ENCODE results near the gene NR1I3. TPM values are rescaled to one million over a fixed set of nuclear protein-coding genes. Genes with fewer than 3 reads are reported as not detected.

NR1I3 gene
- total RNA-seq, 1 experiment from 2014 or later, result not detected

GRCh38 chr1:161196111-161196510 is 41.9 kb downstream of the NR1I3 start:
- DNase-seq (ENCODE audit: low read depth), result no peak

DNA sequence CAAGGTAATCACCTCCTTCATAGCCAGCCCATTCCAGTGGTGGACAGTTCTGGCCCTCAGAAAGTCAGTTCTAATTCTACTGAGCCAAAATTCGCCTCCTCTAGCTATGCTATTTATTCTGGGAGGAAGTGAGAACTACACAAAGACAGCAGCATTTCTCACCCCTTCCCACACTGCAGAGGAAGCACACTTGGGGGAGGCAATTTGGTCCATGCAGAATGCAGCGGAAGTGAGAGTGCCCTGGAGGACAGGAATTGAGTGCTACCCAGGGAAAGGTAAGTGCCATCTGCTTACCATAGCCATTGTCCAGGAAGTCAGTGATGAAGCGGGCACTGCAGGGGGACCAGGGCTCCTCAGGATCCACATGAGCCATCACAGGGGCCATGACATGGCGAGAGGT is 42.8 kb downstream of the NR1I3 start:
- DNase-seq (ENCODE audit: low read depth), result no peak

GRCh38 chr1:161193561-161194235 is 44.3 kb downstream of the NR1I3 start:
- DNase-seq (ENCODE audit: low read depth), result no peak

GRCh38 chr1:161192476-161193465 is 45.2 kb downstream of the NR1I3 start:
- peak; percentile 63 for DNase-seq (ENCODE audit: low read depth)

DNA sequence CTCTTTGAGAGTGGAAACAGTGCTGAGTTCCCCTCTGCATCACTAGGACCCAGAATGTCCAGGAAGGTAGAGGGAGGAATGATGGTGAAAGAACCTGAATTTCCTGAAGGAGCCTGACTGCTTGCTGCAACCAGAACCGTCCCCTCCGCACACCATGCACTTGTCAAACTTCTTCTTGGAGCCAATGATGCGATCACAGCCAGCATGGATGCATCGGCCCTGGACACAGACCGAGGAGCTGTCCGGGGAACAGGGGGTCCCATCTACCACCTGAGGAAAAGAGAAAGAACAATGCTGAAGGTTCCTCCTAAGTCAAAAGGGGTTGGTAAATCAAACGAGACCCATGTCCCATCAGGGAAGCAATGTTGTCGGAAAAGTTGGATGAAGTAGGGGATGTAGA is 46.0 kb downstream of the NR1I3 start:
- DNase-seq (ENCODE audit: low read depth), result no peak

- DNase-seq (ENCODE audit: low read depth), result no peak
These were observed 47.0 kb downstream of the NR1I3 start for GRCh38 chr1:161190962-161191521.

GRCh38 chr1:161189036-161189435 is 49.0 kb downstream of the NR1I3 start:
- DNase-seq (ENCODE audit: low read depth), result no peak

GRCh38 chr1:161188381-161188780 is 49.6 kb downstream of the NR1I3 start:
- DNase-seq (ENCODE audit: low read depth), result no peak

DNA sequence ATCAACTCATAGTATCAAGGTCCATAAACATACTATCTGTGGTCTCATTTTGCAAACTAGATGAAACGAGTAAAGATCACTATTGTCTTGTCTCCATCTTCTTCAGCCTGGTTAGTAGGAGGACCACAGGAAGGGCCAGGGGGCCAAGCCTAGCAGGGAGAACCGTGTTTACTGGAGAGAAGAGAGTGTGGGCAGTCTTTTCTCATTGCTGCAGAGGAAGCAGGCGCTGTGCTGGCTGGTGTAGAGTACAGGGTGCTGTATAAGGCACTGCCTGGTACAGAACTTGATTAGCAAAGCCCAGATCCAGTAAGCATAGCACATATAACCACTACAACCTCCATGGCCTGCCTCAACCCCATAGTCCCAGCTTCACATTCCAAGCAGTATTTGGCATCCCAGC is 50.7 kb downstream of the NR1I3 start:
- no peak for DNase-seq (ENCODE audit: low read depth)

- no peak for DNase-seq (ENCODE audit: low read depth)
These were observed 52.2 kb downstream of the NR1I3 start for GRCh38 chr1:161185732-161186311.

DNA sequence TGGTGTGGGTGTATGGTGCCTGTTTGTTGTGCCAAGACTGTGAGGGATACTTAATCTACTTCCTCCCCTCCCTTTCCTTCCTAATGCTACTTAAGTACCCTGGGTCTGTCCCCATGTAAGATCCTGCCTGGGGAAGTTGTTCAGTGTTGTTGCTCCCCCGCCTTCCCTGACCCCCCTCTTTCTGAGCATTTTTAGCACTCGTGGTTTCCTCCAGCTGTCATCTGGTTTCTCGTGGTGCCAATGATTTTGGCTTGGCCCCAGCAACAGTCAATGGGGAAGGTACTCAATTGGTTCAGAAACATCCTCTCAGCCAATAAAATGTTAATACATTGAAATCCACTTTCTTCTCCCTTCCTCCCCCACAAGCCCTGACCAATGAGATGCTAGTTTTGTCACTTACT is 52.7 kb downstream of the NR1I3 start:
- DNase-seq (ENCODE audit: low read depth), result peak; percentile 81

- peak; percentile 49 for DNase-seq (ENCODE audit: low read depth)
These were observed 55.8 kb downstream of the NR1I3 start for GRCh38 chr1:161182214-161182613.

GRCh38 chr1:161180639-161181038 is 57.4 kb downstream of the NR1I3 start:
- peak; percentile 35 for DNase-seq (ENCODE audit: low read depth)

DNA sequence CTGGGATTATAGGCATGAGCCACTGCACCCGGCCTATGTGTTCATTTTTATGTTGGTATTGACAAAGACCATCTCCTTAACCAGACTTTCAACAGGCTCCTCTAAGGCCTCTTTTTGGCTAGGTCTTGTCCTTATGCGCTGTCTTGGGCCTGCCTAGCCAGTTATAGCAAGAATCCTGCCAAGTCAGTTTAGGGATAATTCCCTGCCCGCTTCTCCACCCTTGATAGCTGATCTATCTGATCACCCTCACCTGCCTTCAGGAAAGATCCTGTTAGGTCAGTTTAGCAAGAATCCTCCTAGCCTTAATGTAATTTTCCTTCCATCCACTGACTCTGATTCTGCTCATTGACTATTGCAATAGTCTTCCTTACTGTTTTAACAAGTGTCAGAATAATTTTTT is 58.3 kb downstream of the NR1I3 start:
- no peak for DNase-seq (ENCODE audit: low read depth)

Other genes starting within 250 kb of the NR1I3 start
- 6.0 and 10.5 TPM in 2 replicates for gene F11R, start 217.1 kb downstream of the NR1I3 start, total RNA-seq (2014; rRNA removed; shearing (Covaris generic))
- 0.48 TPM in 1 of 2 replicates, not detected in the other for gene TSTD1, start 199.2 kb downstream of the NR1I3 start, total RNA-seq (2014; rRNA removed; shearing (Covaris generic))
- gene USF1, start 192.2 kb downstream of the NR1I3 start, total RNA-seq (2014; rRNA removed; shearing (Covaris generic)), result 63.3 and 67.3 TPM in 2 replicates
- 0.20 TPM in 1 of 2 replicates, not detected in the other for gene ARHGAP30, start 168.3 kb downstream of the NR1I3 start, total RNA-seq (2014; rRNA removed; shearing (Covaris generic))
- 0.20 TPM in 1 of 2 replicates, not detected in the other for gene NECTIN4, start 148.6 kb downstream of the NR1I3 start, total RNA-seq (2014; rRNA removed; shearing (Covaris generic))
- not detected in 2 replicates for gene KLHDC9, start 139.8 kb downstream of the NR1I3 start, total RNA-seq (2014; rRNA removed; shearing (Covaris generic))
- gene PFDN2, start 120.2 kb downstream of the NR1I3 start, total RNA-seq (2014; rRNA removed; shearing (Covaris generic)), result 82.0 and 94.4 TPM in 2 replicates
- gene NIT1, start 120.1 kb downstream of the NR1I3 start, total RNA-seq (2014; rRNA removed; shearing (Covaris generic)), result 27.0 and 27.9 TPM in 2 replicates
- 20.1 and 23.1 TPM in 2 replicates for gene DEDD, start 105.5 kb downstream of the NR1I3 start, total RNA-seq (2014; rRNA removed; shearing (Covaris generic))
- gene UFC1, start 84.2 kb downstream of the NR1I3 start, total RNA-seq (2014; rRNA removed; shearing (Covaris generic)), result 81.9 and 95.6 TPM in 2 replicates
- 4.4 and 9.3 TPM in 2 replicates for gene USP21, start 78.7 kb downstream of the NR1I3 start, total RNA-seq (2014; rRNA removed; shearing (Covaris generic))
- 12.3 and 16.3 TPM in 2 replicates for gene PPOX, start 71.8 kb downstream of the NR1I3 start, total RNA-seq (2014; rRNA removed; shearing (Covaris generic))
- gene B4GALT3, start 60.7 kb downstream of the NR1I3 start, total RNA-seq (2014; rRNA removed; shearing (Covaris generic)), result 13.7 and 16.7 TPM in 2 replicates
- gene ADAMTS4, start 39.1 kb downstream of the NR1I3 start, total RNA-seq (2014; rRNA removed; shearing (Covaris generic)), result 5.2 and 8.3 TPM in 2 replicates
- 109 and 119 TPM in 2 replicates for gene NDUFS2, start 35.8 kb downstream of the NR1I3 start, total RNA-seq (2014; rRNA removed; shearing (Covaris generic))
- 1.3 TPM in 1 of 2 replicates, not detected in the other for gene FCER1G, start 22.9 kb downstream of the NR1I3 start, total RNA-seq (2014; rRNA removed; shearing (Covaris generic))
- gene APOA2, start 14.6 kb downstream of the NR1I3 start, total RNA-seq (2014; rRNA removed; shearing (Covaris generic)), result not detected in 2 replicates
- 8.4 and 10.0 TPM in 2 replicates for gene TOMM40L, start 12.1 kb downstream of the NR1I3 start, total RNA-seq (2014; rRNA removed; shearing (Covaris generic))
- gene PCP4L1, start 20.5 kb upstream of the NR1I3 start, total RNA-seq (2014; rRNA removed; shearing (Covaris generic)), result not detected in 2 replicates
- gene MPZ, start 71.8 kb upstream of the NR1I3 start, total RNA-seq (2014; rRNA removed; shearing (Covaris generic)), result 0.24 and 0.39 TPM in 2 replicates
- gene SDHC, start 76.2 kb upstream of the NR1I3 start, total RNA-seq (2014; rRNA removed; shearing (Covaris generic)), result 16.1 and 19.5 TPM in 2 replicates
- gene CFAP126, start 129.7 kb upstream of the NR1I3 start, total RNA-seq (2014; rRNA removed; shearing (Covaris generic)), result not detected in 2 replicates

All from RPMI7951 (cell line).